Measurements from ENCODE around the gene ZBTB20.
"Not testable (repeated sequence)": the region's sequence is repeated elsewhere in the genome, so short reads cannot be mapped to it uniquely, and the experiment has no call there.

The ZBTB20 gene

GRCh38 chr3:115147329-115148141 is 447 bp upstream of the ZBTB20 start:
- DNase-seq = peak; percentile 98

- DNase-seq = peak; percentile 45
Measured at GRCh38 chr3:115146032-115146417, 1.1 kb downstream of the ZBTB20 start.

- DNase-seq = no peak
Measured at GRCh38 chr3:115141033-115141757, 5.9 kb downstream of the ZBTB20 start.

- no peak for DNase-seq
Measured at GRCh38 chr3:115139072-115139471, 8.0 kb downstream of the ZBTB20 start.

- DNase-seq = no peak
Measured at GRCh38 chr3:115134648-115135347, 12.3 kb downstream of the ZBTB20 start.

GRCh38 chr3:115127208-115127607 is 19.9 kb downstream of the ZBTB20 start:
- no peak for DNase-seq

GRCh38 chr3:115120597-115120996 is 26.5 kb downstream of the ZBTB20 start:
- no peak for DNase-seq

GRCh38 chr3:115113367-115113766 is 33.7 kb downstream of the ZBTB20 start:
- no peak for DNase-seq

GRCh38 chr3:115111632-115112031 is 35.5 kb downstream of the ZBTB20 start:
- DNase-seq = no peak

- no peak for DNase-seq
Measured at GRCh38 chr3:115110830-115111229, 36.3 kb downstream of the ZBTB20 start.

- DNase-seq = not testable (repeated sequence)
Measured at GRCh38 chr3:115110066-115110465, 37.0 kb downstream of the ZBTB20 start.

- DNase-seq = no peak
Measured at GRCh38 chr3:115108614-115109013, 38.5 kb downstream of the ZBTB20 start.

- DNase-seq = no peak
Measured at GRCh38 chr3:115102046-115102445, 45.0 kb downstream of the ZBTB20 start.

- DNase-seq = no peak
Measured at GRCh38 chr3:115100806-115101205, 46.3 kb downstream of the ZBTB20 start.

GRCh38 chr3:115099986-115100571 is 47.0 kb downstream of the ZBTB20 start:
- peak; percentile 67 for DNase-seq

GRCh38 chr3:115099134-115099985 is 47.7 kb downstream of the ZBTB20 start:
- DNase-seq = no peak

- no peak for DNase-seq
Measured at GRCh38 chr3:115098354-115099073, 48.6 kb downstream of the ZBTB20 start.

GRCh38 chr3:115095236-115095635 is 51.9 kb downstream of the ZBTB20 start:
- no peak for DNase-seq

GRCh38 chr3:115092220-115092791 is 54.8 kb downstream of the ZBTB20 start:
- peak; percentile 21 for DNase-seq

- DNase-seq = no peak
Measured at GRCh38 chr3:115090712-115091111, 56.4 kb downstream of the ZBTB20 start.

GRCh38 chr3:115089481-115089880 is 57.6 kb downstream of the ZBTB20 start:
- DNase-seq = no peak

All from KG1 (cell line).